H1 (cell line): Measurements from ENCODE around the gene FADS6. TPM values are rescaled to one million over a fixed set of nuclear protein-coding genes. Genes with fewer than 3 reads are reported as not detected.

Experiments
- EZH2 ChIP-seq: fragments of 200-600 bp; sonication (generic); IDR thresholded peaks from 2 replicates; pipeline ENCODE4 v1.7.1; 2012; ENCODE audit warnings: low read depth, mild to moderate bottlenecking, moderate library complexity, low read length, inconsistent platforms; ENCODE audit not compliant: severe bottlenecking
- HDAC2 ChIP-seq, 2 experiments: fragments of 300-600 bp in 1 of 2; sonication (generic) in 1 of 2; IDR thresholded peaks; 2 replicates each; pipeline ENCODE4 v1.6.1; 2011 to 2012; ENCODE audit warnings: low read depth in 2 of 2, low read length in 2 of 2, mild to moderate bottlenecking in 2 of 2, moderate library complexity in 2 of 2, borderline replicate concordance in 1 of 2, inconsistent platforms in 1 of 2
- RXRA ChIP-seq: IDR thresholded peaks from 2 replicates; pipeline ENCODE4 v1.6.1; 2011; ENCODE audit warnings: low read depth, mild to moderate bottlenecking, low read length, moderate library complexity; ENCODE audit not compliant: insufficient read depth
- TBP ChIP-seq: IDR thresholded peaks from 2 replicates; pipeline ENCODE4 v1.6.1; 2011; ENCODE audit warnings: low read depth, low read length, improper control_type of control experiment
- polyA plus RNA-seq, 7 experiments: library from polyadenylated mRNA; depleted of rRNA in 3 of 7; stranded (reverse) in 5 of 7; unstranded in 2 of 7; fragments of >200 nt in 5 of 7; fragments of 200-250 nt in 2 of 7; gene quantifications; 1 replicate in 5 of 7; 2 replicates in 1 of 7; 4 replicates in 1 of 7; pipeline versions ENCODE4 v1.2.1 to v1.2.3, GENCODE V29; 2011 to 2013; ENCODE audit warnings: missing spikeins in 2 of 7, mixed read lengths in 2 of 7
- total RNA-seq: library from RNA; stranded (reverse); fragmentation: NEBNext Ultra II Directional; extraction: Animal tissue kit (Norgen Biotek cat#: 25700); gene quantifications from 2 replicates; pipeline ENCODE4 v1.2.1, GENCODE V29; 2021
- TF ChIP-seq, protein P1 (sequence below): IDR thresholded peaks from 2 replicates; pipeline ENCODE4 v1.6.1; 2012; ENCODE audit warnings: inconsistent platforms

Gene FADS6
- total and polyA plus RNA-seq, 2 of the 8 experiments (the other 6 are each of a cell fraction or from before 2014, with no cell fraction given), result 0.56 to 2.5 TPM

DNA sequence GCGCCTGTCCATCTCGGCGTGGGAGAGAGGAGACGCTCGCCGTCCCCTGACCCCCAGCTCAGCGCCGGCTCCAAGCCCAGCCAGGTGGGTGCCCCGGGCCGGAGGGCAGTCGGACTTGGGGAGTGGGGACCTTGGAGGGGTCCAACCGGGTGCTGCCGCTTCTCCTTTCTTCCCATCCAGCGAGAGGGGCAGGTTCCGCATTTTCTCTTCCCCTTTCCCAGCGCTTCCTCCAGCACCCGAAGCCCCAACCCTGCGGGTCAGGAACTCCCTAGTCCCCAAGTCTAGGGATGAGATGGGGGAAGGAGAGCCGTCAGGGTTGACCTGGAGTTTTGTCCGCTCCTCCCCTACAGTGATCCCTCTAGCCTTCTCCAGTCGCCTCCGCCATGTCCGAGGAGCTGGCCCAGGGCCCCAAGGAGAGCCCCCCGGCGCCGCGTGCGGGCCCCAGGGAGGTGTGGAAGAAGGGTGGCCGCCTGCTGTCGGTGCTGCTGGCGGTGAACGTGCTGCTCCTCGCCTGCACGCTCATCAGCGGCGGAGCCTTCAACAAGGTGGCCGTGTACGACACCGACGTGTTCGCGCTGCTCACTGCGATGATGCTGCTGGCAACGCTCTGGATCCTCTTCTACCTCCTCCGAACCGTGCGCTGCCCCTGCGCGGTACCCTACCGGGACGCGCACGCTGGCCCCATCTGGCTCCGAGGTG lies 31.0 kb upstream of the FADS6 start, which contains the start of gene OTOP2 (continued):
- TF ChIP-seq EZH2 (peak; percentile 98), HDAC2 (IDR thresholded peaks at IDR 0.05; ENCODE audit: borderline replicate concordance in 1 of 2, low read depth in 2 of 2, low read length in 2 of 2) (no peak), RXRA (no peak), TBP (no peak)
- TF ChIP-seq, protein P1, sequence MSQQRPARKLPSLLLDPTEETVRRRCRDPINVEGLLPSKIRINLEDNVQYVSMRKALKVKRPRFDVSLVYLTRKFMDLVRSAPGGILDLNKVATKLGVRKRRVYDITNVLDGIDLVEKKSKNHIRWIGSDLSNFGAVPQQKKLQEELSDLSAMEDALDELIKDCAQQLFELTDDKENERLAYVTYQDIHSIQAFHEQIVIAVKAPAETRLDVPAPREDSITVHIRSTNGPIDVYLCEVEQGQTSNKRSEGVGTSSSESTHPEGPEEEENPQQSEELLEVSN, result peak; percentile 24; the same call in 1 of the 2 replicates
